Activated CD8-positive, alpha-beta T cell treated with anti-CD3 and anti-CD28 coated beads for 36 hours (primary cell): ENCODE results near the gene MTG2. TPM values are rescaled to one million over a fixed set of nuclear protein-coding genes. Genes with fewer than 3 reads are reported as not detected.

Experiments used
- ATAC-seq: fragments of 200-7000 bp; cut with Tn5 transposase; one replicate; pipeline ENCODE4 v1.10.0; 2021; ENCODE audit warnings: mild to moderate bottlenecking, moderate library complexity
- CTCF ChIA-PET: fragments of 350-600 bp; sonication (Branson Sonifier 250); formaldehyde crosslinking; loops from one replicate; lab custom pipeline; 2021; ENCODE audit warnings: antibody characterized with exemption; lab: Charles Lee
- POLR2A ChIA-PET: fragments of 350-600 bp; sonication (Branson Sonifier 250); formaldehyde crosslinking; loops from one replicate; lab custom pipeline; 2021; ENCODE audit warnings: antibody characterized with exemption; lab: Charles Lee
- DNase-seq: peaks from one replicate; pipeline ENCODE4 v3.0.0-alpha.2; 2020
- H3K27ac Mint-ChIP-seq: one replicate; pipeline ENCODE4 v1.8.0; 2021; ENCODE audit warnings: mild to moderate bottlenecking, mixed read lengths
- H3K27me3 Mint-ChIP-seq: one replicate; pipeline ENCODE4 v1.8.0; 2021; ENCODE audit warnings: mixed read lengths
- H3K36me3 Mint-ChIP-seq: one replicate; pipeline ENCODE4 v1.8.0; 2021; ENCODE audit warnings: low read depth, mixed read lengths
- H3K4me1 Mint-ChIP-seq: one replicate; pipeline ENCODE4 v1.8.0; 2021; ENCODE audit warnings: low read depth, mixed read lengths
- H3K4me3 Mint-ChIP-seq: one replicate; pipeline ENCODE4 v1.8.0; 2021; ENCODE audit warnings: mild to moderate bottlenecking, moderate library complexity, mixed read lengths
- H3K9me3 Mint-ChIP-seq: one replicate; pipeline ENCODE4 v1.8.0; 2021; ENCODE audit warnings: mixed read lengths
- intact Hi-C: fragments of 100-400 bp; cut with micrococcal nuclease; formaldehyde crosslinking; loops from one replicate; pipeline ENCODE4 v1.10.0; 2022
- total RNA-seq, 2 experiments: library from RNA; stranded (reverse); gene quantifications; one replicate each; pipeline ENCODE4 v1.2.3, GENCODE V29; 2021
- TF ChIP-seq, protein P1 (sequence below): fragments of 200-600 bp; IDR thresholded peaks from one replicate; pipeline ENCODE4 v1.8.0; 2022; ENCODE audit warnings: antibody characterized with exemption, mild to moderate bottlenecking

Gene MTG2
- total RNA-seq, 2 experiments from 2014 or later, result 36.5 to 40.5 TPM

GRCh38 chr20:62143957-62144825 is 38.6 kb upstream of the MTG2 start:
- ATAC-seq (peak; percentile 20), DNase-seq (peak; percentile 65)
- Mint-ChIP-seq H3K36me3 (peaks cover 30% of the 10 kb centered on the region), H3K4me3 (peak overlapping the region; percentile 80), H3K9me3 (no peaks in the 10 kb centered on the region), H3K4me1 (peaks cover 44% of the 10 kb centered on the region), H3K27ac (peak overlapping the region; percentile 66), H3K27me3 (no peaks in the 10 kb centered on the region)
- TF ChIP-seq, protein P1, sequence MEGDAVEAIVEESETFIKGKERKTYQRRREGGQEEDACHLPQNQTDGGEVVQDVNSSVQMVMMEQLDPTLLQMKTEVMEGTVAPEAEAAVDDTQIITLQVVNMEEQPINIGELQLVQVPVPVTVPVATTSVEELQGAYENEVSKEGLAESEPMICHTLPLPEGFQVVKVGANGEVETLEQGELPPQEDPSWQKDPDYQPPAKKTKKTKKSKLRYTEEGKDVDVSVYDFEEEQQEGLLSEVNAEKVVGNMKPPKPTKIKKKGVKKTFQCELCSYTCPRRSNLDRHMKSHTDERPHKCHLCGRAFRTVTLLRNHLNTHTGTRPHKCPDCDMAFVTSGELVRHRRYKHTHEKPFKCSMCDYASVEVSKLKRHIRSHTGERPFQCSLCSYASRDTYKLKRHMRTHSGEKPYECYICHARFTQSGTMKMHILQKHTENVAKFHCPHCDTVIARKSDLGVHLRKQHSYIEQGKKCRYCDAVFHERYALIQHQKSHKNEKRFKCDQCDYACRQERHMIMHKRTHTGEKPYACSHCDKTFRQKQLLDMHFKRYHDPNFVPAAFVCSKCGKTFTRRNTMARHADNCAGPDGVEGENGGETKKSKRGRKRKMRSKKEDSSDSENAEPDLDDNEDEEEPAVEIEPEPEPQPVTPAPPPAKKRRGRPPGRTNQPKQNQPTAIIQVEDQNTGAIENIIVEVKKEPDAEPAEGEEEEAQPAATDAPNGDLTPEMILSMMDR, result no peak
- ChIA-PET CTCF (interaction anchor here (1.7 to 2.0 kb wide), 2 partner anchors 13 to 133 kb away, joined by 5 to 6 read pairs; no protein-coding TSS in a partner anchor), POLR2A (interaction anchor here (0.9 to 1.4 kb wide), 7 partner anchors 12 to 82 kb away, joined by 3 to 4 read pairs (median 3); partner anchors contain the start of genes MTG2 and TAF4)
- intact Hi-C loops, result no loop called here

DNA sequence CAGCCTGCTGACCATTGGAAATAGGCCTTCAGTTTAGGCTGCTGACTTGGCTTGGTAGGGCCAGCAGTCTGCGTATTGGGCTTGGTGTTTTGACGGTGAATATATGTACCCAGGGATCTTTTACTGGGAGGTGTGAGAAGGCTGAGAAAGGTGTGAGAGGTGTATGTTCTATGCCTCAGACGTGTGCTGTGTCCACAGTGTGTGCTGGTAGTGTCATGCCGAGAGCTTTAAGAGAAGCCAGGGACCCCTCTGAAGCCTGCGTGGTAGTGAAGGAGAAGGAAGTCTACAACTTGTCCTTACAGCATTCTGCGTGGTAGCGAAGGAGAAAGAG is 37.2 kb upstream of the MTG2 start:
- ChIA-PET POLR2A (interaction anchor here (1.1 to 1.4 kb wide), 3 partner anchors 19 to 39 kb away, joined by 3 to 4 read pairs (median 3); partner anchors contain the start of gene MTG2), CTCF (interaction anchor here (1.7 kb wide), 1 partner anchor 135 kb away, joined by 5 read pairs; no protein-coding TSS in a partner anchor)
- H3K4me1 Mint-ChIP-seq, result peaks cover 34% of the 10 kb centered on the region

DNA sequence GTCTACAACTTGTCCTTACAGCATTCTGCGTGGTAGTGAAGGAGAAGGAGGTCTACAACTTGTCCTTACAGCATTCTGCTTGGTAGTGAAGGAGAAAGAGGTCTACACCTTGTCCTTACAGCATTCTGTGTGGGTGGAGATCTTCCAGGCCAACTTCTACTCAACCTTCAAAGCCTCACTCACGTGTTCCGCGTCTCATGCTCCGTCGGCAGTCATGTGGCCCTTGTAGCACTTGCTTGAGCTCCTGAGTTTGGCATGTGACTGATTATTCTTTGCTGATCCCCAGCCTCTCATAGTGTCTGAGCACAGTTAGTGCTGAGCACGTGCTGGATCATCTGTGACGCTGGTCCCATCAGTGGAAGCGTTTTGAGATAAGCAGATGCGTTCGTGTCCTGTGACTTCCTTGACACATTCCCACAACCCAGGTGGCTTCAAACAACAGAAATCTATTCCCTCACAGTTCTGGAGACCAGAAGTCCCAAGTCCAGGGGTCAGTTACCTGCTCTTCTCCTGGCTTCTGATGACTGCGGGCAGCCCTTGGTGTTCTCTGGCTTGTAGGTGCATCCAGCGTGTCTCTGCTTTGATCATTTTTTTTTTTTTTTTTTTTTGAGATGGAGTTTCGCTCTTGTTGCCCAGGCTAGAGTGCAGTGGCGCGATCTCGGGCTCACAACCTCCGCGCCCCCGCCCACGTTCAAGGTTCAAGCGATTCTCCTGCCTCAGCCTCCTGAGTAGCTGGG is 36.6 kb upstream of the MTG2 start:
- H3K27me3 Mint-ChIP-seq, result no peaks in the 10 kb centered on the region
- DNase-seq, result no peak
- ChIA-PET CTCF (interaction anchor here (1.7 kb wide), 1 partner anchor 135 kb away, joined by 5 read pairs; no protein-coding TSS in a partner anchor), POLR2A (no interaction called here)
- H3K9me3 Mint-ChIP-seq, result no peaks in the 10 kb centered on the region
- H3K4me3 Mint-ChIP-seq, result no peak overlapping the region
- H3K4me1 Mint-ChIP-seq, result peaks cover 31% of the 10 kb centered on the region
- intact Hi-C loops, result no loop called here
- no peak for ATAC-seq
- H3K36me3 Mint-ChIP-seq, result peaks cover 13% of the 10 kb centered on the region
- TF ChIP-seq, protein P1, result no peak
- H3K27ac Mint-ChIP-seq, result no peak overlapping the region

More for the DNA sequence above, 37.2 kb upstream of the MTG2 start:
- no peak overlapping the region for H3K4me3 Mint-ChIP-seq
- TF ChIP-seq, protein P1, result no peak
- peaks cover 16% of the 10 kb centered on the region for H3K36me3 Mint-ChIP-seq
- DNase-seq, result no peak
- no peak overlapping the region for H3K27ac Mint-ChIP-seq
- intact Hi-C loops, result no loop called here
- no peaks in the 10 kb centered on the region for H3K9me3 Mint-ChIP-seq
- ATAC-seq, result no peak
- no peaks in the 10 kb centered on the region for H3K27me3 Mint-ChIP-seq

GRCh38 chr20:62147125-62147524 is 35.7 kb upstream of the MTG2 start:
- no peaks in the 10 kb centered on the region for H3K27me3 Mint-ChIP-seq
- ATAC-seq (no peak), DNase-seq (no peak)
- TF ChIP-seq, protein P1, result no peak
- CTCF ChIA-PET, result no interaction called here
- intact Hi-C loops, result no loop called here
- H3K4me1 Mint-ChIP-seq, result peaks cover 25% of the 10 kb centered on the region
- no peaks in the 10 kb centered on the region for H3K9me3 Mint-ChIP-seq
- POLR2A ChIA-PET, result interaction anchor here (1.0 kb wide), 1 partner anchor 12 kb away, joined by 5 read pairs; no protein-coding TSS in a partner anchor
- H3K4me3 Mint-ChIP-seq, result no peak overlapping the region
- H3K27ac Mint-ChIP-seq, result no peak overlapping the region
- peaks cover 6% of the 10 kb centered on the region for H3K36me3 Mint-ChIP-seq
